GM12878 (cell line): ENCODE results near the gene KRTAP4-7. TPM values are rescaled to one million over a fixed set of nuclear protein-coding genes. Genes with fewer than 3 reads are reported as not detected.
"Not testable (repeated sequence)": the region's sequence is repeated elsewhere in the genome, so short reads cannot be mapped to it uniquely, and the experiment has no call there.

Experiments
- ATAC-seq: fragments of 200-7000 bp; cut with Tn5 transposase; 3 replicates; pipeline ENCODE4 v1.9.1; 2020; ENCODE audit warnings: mild to moderate bottlenecking, moderate library complexity
- Bru-seq: library from RNA; stranded (reverse); fragments of 400-500 nt; gene quantifications from one replicate; lab custom pipeline; 2021; lab: Mats Ljungman, UMichigan
- BruChase-seq, 2 experiments: library from RNA; stranded (reverse); fragments of 400-500 nt; gene quantifications; one replicate each; lab custom pipeline; 2021; lab: Mats Ljungman, UMichigan
- BruUV-seq: library from RNA; stranded (reverse); fragments of 400-500 nt; replicated peaks from 2 replicates; lab custom pipeline; 2021; lab: Mats Ljungman, UMichigan
- CTCF ChIA-PET: fragments of 300-600 bp; sonication (Branson Sonifier 250); formaldehyde crosslinking; extraction: SDS; loops from one replicate; lab custom pipeline; 2021; ENCODE audit warnings: inconsistent platforms; lab: Yijun Ruan, JAX
- POLR2A ChIA-PET: fragments of 350-600 bp; formaldehyde crosslinking; extraction: SDS; loops from one replicate; lab custom pipeline; 2021; ENCODE audit warnings: inconsistent platforms; lab: Charles Lee
- RAD21 ChIA-PET: fragments of 300-600 bp; sonication (Branson Sonifier 250); formaldehyde crosslinking; loops from one replicate; lab custom pipeline; 2023; ENCODE audit warnings: antibody characterized with exemption; ENCODE audit not compliant: unreplicated experiment; lab: Charles Lee
- SMC1A ChIA-PET: fragments of 300-600 bp; sonication (Branson Sonifier 250); formaldehyde crosslinking; loops from one replicate; lab custom pipeline; 2023; ENCODE audit not compliant: unreplicated experiment, uncharacterized antibody; lab: Charles Lee
- DNase-seq: peaks from one replicate; pipeline ENCODE4 v3.0.0-alpha.2; 2011; ENCODE audit warnings: low read depth, low spot score
- FAIRE-seq: peaks from 3 replicates; lab custom pipeline; 2011; peaks lifted over from hg19 to GRCh38; lab: Jason Lieb, UNC
- H2AFZ ChIP-seq: 2 replicates; pipeline ENCODE4 v1.6.0; 2011; ENCODE audit warnings: low read depth, low read length, control low read depth; ENCODE audit not compliant: control insufficient read depth
- H3K27ac ChIP-seq: 2 replicates; pipeline ENCODE4 v1.5.1; 2011; ENCODE audit warnings: control low read depth; ENCODE audit not compliant: control insufficient read depth, insufficient read depth
- H3K27me3 ChIP-seq, 2 experiments: replicated peaks in 1 of 2; 2 replicates each; pipeline versions ENCODE4 v1.6.0 to v1.6.1; 2011; ENCODE audit warnings: low read length in 1 of 2; ENCODE audit not compliant: control insufficient read depth in 2 of 2, insufficient read depth in 2 of 2
- H3K36me3 ChIP-seq, 2 experiments: 2 replicates each; pipeline ENCODE4 v1.5.1; 2011; ENCODE audit warnings: low read length in 1 of 2; ENCODE audit not compliant: control insufficient read depth in 2 of 2, insufficient read depth in 2 of 2
- H3K4me1 ChIP-seq: 2 replicates; pipeline ENCODE4 v1.6.1; 2011; ENCODE audit warnings: mild to moderate bottlenecking, low read length, moderate library complexity, mixed read lengths; ENCODE audit not compliant: control insufficient read depth, insufficient read depth
- H3K4me2 ChIP-seq: 2 replicates; pipeline ENCODE4 v1.6.0; 2011; ENCODE audit warnings: control low read depth; ENCODE audit not compliant: control insufficient read depth, insufficient read depth
- H3K4me3 ChIP-seq: fragments of 200-600 bp; sonication (generic); 2 replicates; pipeline ENCODE4 v1.5.1; 2016
- H3K79me2 ChIP-seq: 2 replicates; pipeline ENCODE4 v1.6.0; 2011; ENCODE audit warnings: low read length; ENCODE audit not compliant: control insufficient read depth, insufficient read depth
- H3K9ac ChIP-seq: 2 replicates; pipeline ENCODE4 v1.8.0; 2011; ENCODE audit warnings: low read length, control low read depth, mixed read lengths; ENCODE audit not compliant: control insufficient read depth, insufficient read depth
- H3K9me3 ChIP-seq: replicated peaks from 3 replicates; pipeline ENCODE4 v1.5.1; 2011; ENCODE audit warnings: mild to moderate bottlenecking, low read length; ENCODE audit not compliant: control insufficient read depth, insufficient read depth
- H4K20me1 ChIP-seq: 2 replicates; pipeline ENCODE4 v1.6.0; 2011; ENCODE audit not compliant: control insufficient read depth, insufficient read depth
- WGBS: methylation state at CpG from one replicate; pipeline ENCODE4 v1.1.6; 2016; ENCODE audit warnings: low lambda C conversion rate; ENCODE audit not compliant: insufficient replicate concordance, insufficient coverage; ENCODE audit errors: missing lambda C conversion rate; 5-methylcytosine and 5-hydroxymethylcytosine counted together
- in situ Hi-C: fragments of 300-500 bp; cut with MboI; formaldehyde crosslinking; loops from 9 replicates; pipeline ENCODE4 v1.14.3; 2018; ENCODE audit warnings: mixed read lengths
- intact Hi-C: fragments of 100-400 bp; cut with micrococcal nuclease; formaldehyde crosslinking; loops from one replicate; pipeline ENCODE4 v1.14.2; 2022; ENCODE audit not compliant: unreplicated experiment
- long read RNA-seq, 2 experiments: library from polyadenylated mRNA; unstranded; transcript quantifications; one replicate each; pipeline ENCODE4 v2.0.0, GENCODE V29; 2019 to 2020
- polyA minus RNA-seq, 3 experiments: library from RNA; depleted of rRNA, polyadenylated mRNA; stranded (reverse); fragments of >200 nt; gene quantifications; 2 replicates each; pipeline ENCODE4 v1.2.3, GENCODE V29; 2011
- polyA plus RNA-seq, 11 experiments: library from polyadenylated mRNA; depleted of rRNA in 4 of 11; unstranded in 6 of 11; stranded (reverse) in 5 of 11; fragments of >200 nt; fragmentation: Nextera tagmentation in 4 of 11; fragmentation: Illumina TruSeq in 1 of 11; extraction: Ambion mirVana in 4 of 11; extraction: Trizol in 1 of 11; gene quantifications; 1 replicate in 1 of 11; 2 replicates in 10 of 11; pipeline versions ENCODE4 v1.2.1 to v1.2.3, GENCODE V29; 2011 to 2016; ENCODE audit warnings: inconsistent platforms in 2 of 11, missing spikeins in 2 of 11, low read depth in 1 of 11
- total RNA-seq, 4 experiments: library from RNA; depleted of rRNA in 3 of 4; stranded (reverse); fragments of >200 nt in 3 of 4; fragmentation: Illumina TruSeq in 1 of 4; extraction: Trizol in 1 of 4; gene quantifications; 2 replicates each; pipeline versions ENCODE4 v1.2.1 to v1.2.3, GENCODE V29; 2013 to 2021

The KRTAP4-7 gene
- total RNA-seq (2013; cell fraction: nucleolus; rRNA removed) = not detected in 2 replicates
- total RNA-seq (2014; rRNA removed) (not detected in 2 replicates), total RNA-seq (2014; rRNA removed; fragmentation: Illumina TruSeq; extraction: Trizol) (not detected in 2 replicates), total RNA-seq (2021) (not detected in 2 replicates), polyA plus RNA-seq (2011; rRNA removed) (not detected in 2 replicates), polyA plus RNA-seq (2014; fragmentation: Illumina TruSeq; extraction: Trizol) (not detected in 2 replicates), polyA plus RNA-seq (2014; fragmentation: Nextera tagmentation; extraction: Ambion mirVana) (not detected), polyA plus RNA-seq (2014; rRNA removed) (not detected in 2 replicates), polyA plus RNA-seq (2016; fragmentation: Nextera tagmentation; extraction: Ambion mirVana) (not detected), polyA minus RNA-seq (2011; rRNA and poly(A)+ RNA removed) (not detected in 2 replicates), Bru-seq, nascent RNA (not detected), BruChase-seq, experiment 1, labeled RNA remaining after a 6-hour chase (not detected), BruChase-seq, experiment 2, labeled RNA remaining after a 2-hour chase (not detected)
- not detected for polyA plus RNA-seq (2011; ENCODE audit: low read depth)
- polyA plus RNA-seq (2011; cell fraction: cytosol; rRNA removed) = not detected in 2 replicates
- polyA plus RNA-seq (2011; cell fraction: nucleus; rRNA removed) = not detected in 2 replicates
- 0.11 TPM in 1 of 2 replicates, not detected in the other for polyA plus RNA-seq (2012)
- not detected in 2 replicates for polyA minus RNA-seq (2011; cell fraction: cytosol; rRNA and poly(A)+ RNA removed)
- not detected in 2 replicates for polyA minus RNA-seq (2011; cell fraction: nucleus; rRNA and poly(A)+ RNA removed)
- long read RNA-seq, experiment 1 = 0 reads
- long read RNA-seq, experiment 2 = 0 reads

- H3K27me3 ChIP-seq, in situ Hi-C loops, H2AFZ ChIP-seq, FAIRE-seq, intact Hi-C loops, H3K4me1 ChIP-seq, H3K9ac ChIP-seq, H3K9me3 ChIP-seq, POLR2A ChIA-PET, CTCF ChIA-PET, ATAC-seq, H3K36me3 ChIP-seq, H3K4me2 ChIP-seq, RAD21 ChIA-PET, H4K20me1 ChIP-seq, H3K27ac ChIP-seq, DNase-seq, SMC1A ChIA-PET, BruUV-seq, H3K4me3 ChIP-seq, H3K79me2 ChIP-seq: not testable (repeated sequence)
- 5% methylated on average over 9 of the region's 14 CpGs for WGBS
Observed at GRCh38 chr17:41084100-41084856, at the start of gene KRTAP4-7. TSS of gene KRTAP4-7 (plus strand) at chr17:41084150. CDS start at chr17:41084207, 57 bp downstream.

- H3K9ac ChIP-seq, CTCF ChIA-PET, H3K4me3 ChIP-seq, RAD21 ChIA-PET, H3K4me1 ChIP-seq, in situ Hi-C loops, DNase-seq, H3K36me3 ChIP-seq, H3K79me2 ChIP-seq, BruUV-seq, H4K20me1 ChIP-seq, H3K4me2 ChIP-seq, SMC1A ChIA-PET, POLR2A ChIA-PET, H3K27ac ChIP-seq, intact Hi-C loops, H3K9me3 ChIP-seq, H3K27me3 ChIP-seq, H2AFZ ChIP-seq, ATAC-seq, FAIRE-seq: not testable (repeated sequence)
- WGBS = 38% methylated on average over 10 of the region's 10 CpGs
Observed at GRCh38 chr17:41034346-41034935, 49.5 kb upstream of the KRTAP4-7 start, which contains the start of gene KRTAP1-3. TSS of gene KRTAP1-3 (minus strand) at chr17:41034874. CDS start at chr17:41034821, 53 bp downstream.
